ENCODE results near the gene SEC14L3. TPM values are rescaled to one million over a fixed set of nuclear protein-coding genes. Genes with fewer than 3 reads are reported as not detected.
"Not testable (repeated sequence)": the region's sequence is repeated elsewhere in the genome, so short reads cannot be mapped to it uniquely, and the experiment has no call there.

SEC14L3 gene
- total RNA-seq, 2 donors from 2014 or later: not detected

GRCh38 chr22:30474683-30475424 is 3.0 kb upstream of the SEC14L3 start:
- no peaks in the 10 kb centered on the region for H3K9me3 ChIP-seq (ENCODE audit: control insufficient read depth, low read length, poor library complexity, severe bottlenecking)
- Mint-ChIP-seq H3K36me3 (ENCODE audit: low read depth) (peaks cover 3% of the 10 kb centered on the region), H3K27me3 (peaks cover 11% of the 10 kb centered on the region), H3K4me1 (peaks cover 17% of the 10 kb centered on the region), H3K27ac (peak overlapping the region; percentile 72), H3K4me3 (no peak overlapping the region)
- DNase-seq (no peak), ATAC-seq (peak; percentile 94)

GRCh38 chr22:30474121-30474520 is 2.3 kb upstream of the SEC14L3 start:
- H3K9me3 ChIP-seq (ENCODE audit: control insufficient read depth, low read length, poor library complexity, severe bottlenecking): no peaks in the 10 kb centered on the region
- peaks cover 10% of the 10 kb centered on the region for H3K27me3 Mint-ChIP-seq
- no peak overlapping the region for H3K4me3 Mint-ChIP-seq
- DNase-seq: no peak
- peaks cover 17% of the 10 kb centered on the region for H3K4me1 Mint-ChIP-seq
- peaks cover 3% of the 10 kb centered on the region for H3K36me3 Mint-ChIP-seq (ENCODE audit: low read depth)
- peak overlapping the region; percentile 72 for H3K27ac Mint-ChIP-seq
- no peak for ATAC-seq

- peaks cover 17% of the 10 kb centered on the region for H3K4me1 Mint-ChIP-seq
- H3K9me3 ChIP-seq (ENCODE audit: control insufficient read depth, low read length, poor library complexity, severe bottlenecking): no peaks in the 10 kb centered on the region
- H3K36me3 Mint-ChIP-seq (ENCODE audit: low read depth): peaks cover 3% of the 10 kb centered on the region
- DNase-seq: no peak
- H3K4me3 Mint-ChIP-seq: no peak overlapping the region
- H3K27ac Mint-ChIP-seq: no peak overlapping the region
- H3K27me3 Mint-ChIP-seq: peaks cover 10% of the 10 kb centered on the region
- ATAC-seq: no peak
Observed at GRCh38 chr22:30472994-30473720, 1.3 kb upstream of the SEC14L3 start.

GRCh38 chr22:30470655-30471054 is 1.2 kb downstream of the SEC14L3 start:
- H3K9me3 ChIP-seq (ENCODE audit: control insufficient read depth, low read length, poor library complexity, severe bottlenecking): no peaks in the 10 kb centered on the region
- Mint-ChIP-seq H3K4me3 (peak overlapping the region; percentile 1), H3K36me3 (ENCODE audit: low read depth) (peaks cover 4% of the 10 kb centered on the region), H3K4me1 (peaks cover 14% of the 10 kb centered on the region), H3K27me3 (peaks cover 7% of the 10 kb centered on the region), H3K27ac (peak overlapping the region; percentile 34)
- no peak for ATAC-seq
- DNase-seq: no peak

GRCh38 chr22:30469165-30469564 is 2.7 kb downstream of the SEC14L3 start:
- ATAC-seq (no peak), DNase-seq (no peak)
- peaks cover 11% of the 10 kb centered on the region for H3K27me3 Mint-ChIP-seq

GRCh38 chr22:30460555-30460954 is 11.3 kb downstream of the SEC14L3 start:
- H3K27ac Mint-ChIP-seq; H3K9me3 ChIP-seq (ENCODE audit: control insufficient read depth, low read length, poor library complexity, severe bottlenecking); DNase-seq; H3K4me1 Mint-ChIP-seq; H3K4me3 Mint-ChIP-seq; H3K36me3 Mint-ChIP-seq (ENCODE audit: low read depth); ATAC-seq: not testable (repeated sequence)
- H3K27me3 Mint-ChIP-seq: peaks cover 39% of the 10 kb centered on the region

More at GRCh38 chr22:30469165-30469564, 2.7 kb downstream of the SEC14L3 start:
- no peaks in the 10 kb centered on the region for H3K9me3 ChIP-seq (ENCODE audit: control insufficient read depth, low read length, poor library complexity, severe bottlenecking)
- H3K4me1 Mint-ChIP-seq: peaks cover 6% of the 10 kb centered on the region
- H3K27ac Mint-ChIP-seq: no peak overlapping the region
- no peak overlapping the region for H3K4me3 Mint-ChIP-seq
- H3K36me3 Mint-ChIP-seq (ENCODE audit: low read depth): peaks cover 6% of the 10 kb centered on the region

GRCh38 chr22:30460147-30460546 is 11.7 kb downstream of the SEC14L3 start:
- H3K36me3 Mint-ChIP-seq (ENCODE audit: low read depth): peaks cover 5% of the 10 kb centered on the region
- DNase-seq (no peak), ATAC-seq (no peak)
- H3K4me1 Mint-ChIP-seq: no peaks in the 10 kb centered on the region
- H3K9me3 ChIP-seq (ENCODE audit: control insufficient read depth, low read length, poor library complexity, severe bottlenecking): no peaks in the 10 kb centered on the region
- no peak overlapping the region for H3K27ac Mint-ChIP-seq
- H3K27me3 Mint-ChIP-seq: peaks cover 38% of the 10 kb centered on the region
- no peak overlapping the region for H3K4me3 Mint-ChIP-seq

- H3K9me3 ChIP-seq (ENCODE audit: control insufficient read depth, low read length, poor library complexity, severe bottlenecking): no peaks in the 10 kb centered on the region
- ATAC-seq (peak; percentile 81), DNase-seq (no peak)
- peaks cover 38% of the 10 kb centered on the region for H3K27me3 Mint-ChIP-seq
- no peak overlapping the region for H3K27ac Mint-ChIP-seq
- H3K36me3 Mint-ChIP-seq (ENCODE audit: low read depth): peaks cover 5% of the 10 kb centered on the region
- H3K4me3 Mint-ChIP-seq: no peak overlapping the region
- H3K4me1 Mint-ChIP-seq: no peaks in the 10 kb centered on the region
Observed at GRCh38 chr22:30459181-30460052, 12.4 kb downstream of the SEC14L3 start.

- ATAC-seq (no peak), DNase-seq (no peak)
- Mint-ChIP-seq H3K4me1 (no peaks in the 10 kb centered on the region), H3K36me3 (ENCODE audit: low read depth) (peaks cover 5% of the 10 kb centered on the region), H3K27me3 (peaks cover 44% of the 10 kb centered on the region), H3K27ac (no peak overlapping the region), H3K4me3 (no peak overlapping the region)
- H3K9me3 ChIP-seq (ENCODE audit: control insufficient read depth, low read length, poor library complexity, severe bottlenecking): no peaks in the 10 kb centered on the region
Observed at GRCh38 chr22:30457981-30458380, 13.8 kb downstream of the SEC14L3 start.

- Mint-ChIP-seq H3K27me3 (peaks cover 54% of the 10 kb centered on the region), H3K4me3 (no peak overlapping the region), H3K27ac (no peak overlapping the region), H3K36me3 (ENCODE audit: low read depth) (peaks cover 5% of the 10 kb centered on the region), H3K4me1 (no peaks in the 10 kb centered on the region)
- no peak for ATAC-seq
- no peak for DNase-seq
- H3K9me3 ChIP-seq (ENCODE audit: control insufficient read depth, low read length, poor library complexity, severe bottlenecking): no peaks in the 10 kb centered on the region
Observed at GRCh38 chr22:30455075-30455840, 16.6 kb downstream of the SEC14L3 start.

GRCh38 chr22:30453731-30454510 is 17.9 kb downstream of the SEC14L3 start:
- no peak for ATAC-seq
- Mint-ChIP-seq H3K4me1 (no peaks in the 10 kb centered on the region), H3K36me3 (ENCODE audit: low read depth) (peaks cover 5% of the 10 kb centered on the region), H3K4me3 (no peak overlapping the region), H3K27me3 (peaks cover 45% of the 10 kb centered on the region), H3K27ac (no peak overlapping the region)
- no peaks in the 10 kb centered on the region for H3K9me3 ChIP-seq (ENCODE audit: control insufficient read depth, low read length, poor library complexity, severe bottlenecking)
- DNase-seq: no peak

- H3K4me3 Mint-ChIP-seq: no peak overlapping the region
- peaks cover 54% of the 10 kb centered on the region for H3K27me3 Mint-ChIP-seq
- H3K9me3 ChIP-seq (ENCODE audit: control insufficient read depth, low read length, poor library complexity, severe bottlenecking): no peaks in the 10 kb centered on the region
- DNase-seq: no peak
- peaks cover 5% of the 10 kb centered on the region for H3K36me3 Mint-ChIP-seq (ENCODE audit: low read depth)
- ATAC-seq: no peak
- no peak overlapping the region for H3K27ac Mint-ChIP-seq
- no peaks in the 10 kb centered on the region for H3K4me1 Mint-ChIP-seq
Observed at GRCh38 chr22:30452861-30453260, 19.0 kb downstream of the SEC14L3 start.

All from T-helper 17 cell (primary cell).